ENCODE results near the gene OGDH.

The OGDH gene

DNA sequence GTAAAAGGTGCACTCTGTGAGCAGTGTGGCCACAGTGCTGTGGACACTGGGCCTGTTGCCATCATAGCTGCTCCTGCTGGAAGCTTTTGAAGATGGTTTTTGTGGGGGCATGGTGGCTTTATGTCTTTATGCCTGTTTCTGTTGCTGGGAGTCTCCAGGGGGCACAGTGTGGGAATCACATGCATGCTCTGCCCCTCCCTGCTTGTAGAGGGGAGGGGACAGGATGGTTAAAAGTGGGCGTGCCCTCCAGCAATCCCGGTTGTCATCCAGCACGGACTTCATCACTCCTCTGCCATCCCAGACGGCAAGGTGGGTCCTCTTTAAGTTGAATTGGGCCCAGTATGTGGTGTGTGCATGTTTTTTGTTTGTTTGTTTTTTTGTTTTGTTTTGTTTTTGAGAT is 20.2 kb downstream of the OGDH start:
- TF ChIP-seq, protein P1, sequence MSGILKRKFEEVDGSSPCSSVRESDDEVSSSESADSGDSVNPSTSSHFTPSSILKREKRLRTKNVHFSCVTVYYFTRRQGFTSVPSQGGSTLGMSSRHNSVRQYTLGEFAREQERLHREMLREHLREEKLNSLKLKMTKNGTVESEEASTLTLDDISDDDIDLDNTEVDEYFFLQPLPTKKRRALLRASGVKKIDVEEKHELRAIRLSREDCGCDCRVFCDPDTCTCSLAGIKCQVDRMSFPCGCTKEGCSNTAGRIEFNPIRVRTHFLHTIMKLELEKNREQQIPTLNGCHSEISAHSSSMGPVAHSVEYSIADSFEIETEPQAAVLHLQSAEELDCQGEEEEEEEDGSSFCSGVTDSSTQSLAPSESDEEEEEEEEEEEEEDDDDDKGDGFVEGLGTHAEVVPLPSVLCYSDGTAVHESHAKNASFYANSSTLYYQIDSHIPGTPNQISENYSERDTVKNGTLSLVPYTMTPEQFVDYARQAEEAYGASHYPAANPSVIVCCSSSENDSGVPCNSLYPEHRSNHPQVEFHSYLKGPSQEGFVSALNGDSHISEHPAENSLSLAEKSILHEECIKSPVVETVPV (CRISPR knock-in tag; IDR thresholded peaks at IDR 0.05) = no peak
- TF ChIP-seq, protein P2, sequence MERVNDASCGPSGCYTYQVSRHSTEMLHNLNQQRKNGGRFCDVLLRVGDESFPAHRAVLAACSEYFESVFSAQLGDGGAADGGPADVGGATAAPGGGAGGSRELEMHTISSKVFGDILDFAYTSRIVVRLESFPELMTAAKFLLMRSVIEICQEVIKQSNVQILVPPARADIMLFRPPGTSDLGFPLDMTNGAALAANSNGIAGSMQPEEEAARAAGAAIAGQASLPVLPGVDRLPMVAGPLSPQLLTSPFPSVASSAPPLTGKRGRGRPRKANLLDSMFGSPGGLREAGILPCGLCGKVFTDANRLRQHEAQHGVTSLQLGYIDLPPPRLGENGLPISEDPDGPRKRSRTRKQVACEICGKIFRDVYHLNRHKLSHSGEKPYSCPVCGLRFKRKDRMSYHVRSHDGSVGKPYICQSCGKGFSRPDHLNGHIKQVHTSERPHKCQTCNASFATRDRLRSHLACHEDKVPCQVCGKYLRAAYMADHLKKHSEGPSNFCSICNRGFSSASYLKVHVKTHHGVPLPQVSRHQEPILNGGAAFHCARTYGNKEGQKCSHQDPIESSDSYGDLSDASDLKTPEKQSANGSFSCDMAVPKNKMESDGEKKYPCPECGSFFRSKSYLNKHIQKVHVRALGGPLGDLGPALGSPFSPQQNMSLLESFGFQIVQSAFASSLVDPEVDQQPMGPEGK (CRISPR knock-in tag; IDR thresholded peaks at IDR 0.05; ENCODE audit: borderline replicate concordance) = no peak
- no peak for TF ChIP-seq GLIS3 (CRISPR knock-in tag; IDR thresholded peaks at IDR 0.05)
- TF ChIP-seq, protein P3, sequence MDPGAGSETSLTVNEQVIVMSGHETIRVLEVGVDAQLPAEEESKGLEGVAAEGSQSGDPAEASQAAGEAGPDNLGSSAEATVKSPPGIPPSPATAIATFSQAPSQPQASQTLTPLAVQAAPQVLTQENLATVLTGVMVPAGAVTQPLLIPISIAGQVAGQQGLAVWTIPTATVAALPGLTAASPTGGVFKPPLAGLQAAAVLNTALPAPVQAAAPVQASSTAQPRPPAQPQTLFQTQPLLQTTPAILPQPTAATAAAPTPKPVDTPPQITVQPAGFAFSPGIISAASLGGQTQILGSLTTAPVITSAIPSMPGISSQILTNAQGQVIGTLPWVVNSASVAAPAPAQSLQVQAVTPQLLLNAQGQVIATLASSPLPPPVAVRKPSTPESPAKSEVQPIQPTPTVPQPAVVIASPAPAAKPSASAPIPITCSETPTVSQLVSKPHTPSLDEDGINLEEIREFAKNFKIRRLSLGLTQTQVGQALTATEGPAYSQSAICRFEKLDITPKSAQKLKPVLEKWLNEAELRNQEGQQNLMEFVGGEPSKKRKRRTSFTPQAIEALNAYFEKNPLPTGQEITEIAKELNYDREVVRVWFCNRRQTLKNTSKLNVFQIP (CRISPR knock-in tag; IDR thresholded peaks at IDR 0.05; ENCODE audit: borderline replicate concordance, low read depth) = no peak
- no peak for TF ChIP-seq TCF4 (CRISPR knock-in tag; IDR thresholded peaks at IDR 0.05; ENCODE audit: borderline replicate concordance)
- TF ChIP-seq, protein P4, sequence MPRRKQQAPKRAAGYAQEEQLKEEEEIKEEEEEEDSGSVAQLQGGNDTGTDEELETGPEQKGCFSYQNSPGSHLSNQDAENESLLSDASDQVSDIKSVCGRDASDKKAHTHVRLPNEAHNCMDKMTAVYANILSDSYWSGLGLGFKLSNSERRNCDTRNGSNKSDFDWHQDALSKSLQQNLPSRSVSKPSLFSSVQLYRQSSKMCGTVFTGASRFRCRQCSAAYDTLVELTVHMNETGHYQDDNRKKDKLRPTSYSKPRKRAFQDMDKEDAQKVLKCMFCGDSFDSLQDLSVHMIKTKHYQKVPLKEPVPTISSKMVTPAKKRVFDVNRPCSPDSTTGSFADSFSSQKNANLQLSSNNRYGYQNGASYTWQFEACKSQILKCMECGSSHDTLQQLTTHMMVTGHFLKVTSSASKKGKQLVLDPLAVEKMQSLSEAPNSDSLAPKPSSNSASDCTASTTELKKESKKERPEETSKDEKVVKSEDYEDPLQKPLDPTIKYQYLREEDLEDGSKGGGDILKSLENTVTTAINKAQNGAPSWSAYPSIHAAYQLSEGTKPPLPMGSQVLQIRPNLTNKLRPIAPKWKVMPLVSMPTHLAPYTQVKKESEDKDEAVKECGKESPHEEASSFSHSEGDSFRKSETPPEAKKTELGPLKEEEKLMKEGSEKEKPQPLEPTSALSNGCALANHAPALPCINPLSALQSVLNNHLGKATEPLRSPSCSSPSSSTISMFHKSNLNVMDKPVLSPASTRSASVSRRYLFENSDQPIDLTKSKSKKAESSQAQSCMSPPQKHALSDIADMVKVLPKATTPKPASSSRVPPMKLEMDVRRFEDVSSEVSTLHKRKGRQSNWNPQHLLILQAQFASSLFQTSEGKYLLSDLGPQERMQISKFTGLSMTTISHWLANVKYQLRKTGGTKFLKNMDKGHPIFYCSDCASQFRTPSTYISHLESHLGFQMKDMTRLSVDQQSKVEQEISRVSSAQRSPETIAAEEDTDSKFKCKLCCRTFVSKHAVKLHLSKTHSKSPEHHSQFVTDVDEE (CRISPR knock-in tag; IDR thresholded peaks at IDR 0.05) = no peak
- TF ChIP-seq ARNTL (CRISPR knock-in tag; IDR thresholded peaks at IDR 0.05; ENCODE audit: borderline replicate concordance, low read depth) = no peak
- TF ChIP-seq ISL1 (CRISPR knock-in tag; IDR thresholded peaks at IDR 0.05) = no peak
- TF ChIP-seq, protein P5, sequence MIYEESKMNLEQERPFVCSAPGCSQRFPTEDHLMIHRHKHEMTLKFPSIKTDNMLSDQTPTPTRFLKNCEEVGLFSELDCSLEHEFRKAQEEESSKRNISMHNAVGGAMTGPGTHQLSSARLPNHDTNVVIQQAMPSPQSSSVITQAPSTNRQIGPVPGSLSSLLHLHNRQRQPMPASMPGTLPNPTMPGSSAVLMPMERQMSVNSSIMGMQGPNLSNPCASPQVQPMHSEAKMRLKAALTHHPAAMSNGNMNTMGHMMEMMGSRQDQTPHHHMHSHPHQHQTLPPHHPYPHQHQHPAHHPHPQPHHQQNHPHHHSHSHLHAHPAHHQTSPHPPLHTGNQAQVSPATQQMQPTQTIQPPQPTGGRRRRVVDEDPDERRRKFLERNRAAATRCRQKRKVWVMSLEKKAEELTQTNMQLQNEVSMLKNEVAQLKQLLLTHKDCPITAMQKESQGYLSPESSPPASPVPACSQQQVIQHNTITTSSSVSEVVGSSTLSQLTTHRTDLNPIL (CRISPR knock-in tag; IDR thresholded peaks at IDR 0.05; ENCODE audit: low read depth) = no peak
- TF ChIP-seq RARB (CRISPR knock-in tag; IDR thresholded peaks at IDR 0.05) = no peak
- TF ChIP-seq TOX (CRISPR knock-in tag; IDR thresholded peaks at IDR 0.05; ENCODE audit: borderline replicate concordance) = no peak
- no peak for TF ChIP-seq ESRRG (CRISPR knock-in tag; IDR thresholded peaks at IDR 0.05)
- no peak for TF ChIP-seq ZFP3 (CRISPR knock-in tag; IDR thresholded peaks at IDR 0.05)
- TF ChIP-seq CSDC2 (CRISPR knock-in tag; IDR thresholded peaks at IDR 0.05) = no peak
- TF ChIP-seq PPARA (CRISPR knock-in tag; IDR thresholded peaks at IDR 0.05; ENCODE audit: borderline replicate concordance) = no peak
- no peak for ATAC-seq

DNA sequence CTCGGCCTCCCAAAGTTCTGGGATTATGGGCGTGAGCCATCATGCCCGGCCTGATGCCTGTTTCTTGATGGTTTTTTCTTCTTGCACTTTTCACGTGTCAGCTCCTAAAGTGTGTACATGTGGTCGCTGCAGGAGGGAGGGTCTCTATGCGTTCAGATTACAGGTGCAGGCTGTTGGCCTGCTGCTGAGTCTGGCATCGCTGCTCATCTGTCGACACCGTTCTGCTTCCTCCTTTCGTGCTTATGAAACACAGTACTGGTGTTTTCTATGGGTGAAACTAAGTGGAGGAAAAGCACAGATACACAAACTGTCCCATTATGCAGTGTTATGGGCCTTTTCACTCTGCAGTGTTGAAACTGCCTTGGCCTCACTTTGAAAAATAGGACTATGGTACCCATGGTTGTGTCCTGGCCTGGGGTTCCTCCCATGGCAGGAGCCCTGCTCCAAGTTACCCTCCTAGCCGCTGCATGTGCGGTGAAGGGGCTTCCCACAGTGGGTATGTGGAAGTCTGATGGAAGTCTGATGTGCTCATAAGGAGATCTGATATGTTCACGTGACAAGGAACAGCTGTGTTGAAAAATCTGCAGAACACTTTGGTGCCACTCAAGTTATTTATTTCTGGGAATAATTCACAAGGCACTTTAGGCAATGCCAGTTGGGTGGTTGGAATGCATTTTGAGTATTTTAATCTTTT is 23.5 kb downstream of the OGDH start:
- TF ChIP-seq ISL1 (CRISPR knock-in tag; IDR thresholded peaks at IDR 0.05) = peak; percentile 48; the same call in 1 of the 2 replicates
- no peak for TF ChIP-seq SNAI2 (CRISPR knock-in tag; IDR thresholded peaks at IDR 0.05)
- TF ChIP-seq ZNF565 (CRISPR knock-in tag; conservative IDR thresholded peaks at IDR 0.05; ENCODE audit: low read depth) = no peak

DNA sequence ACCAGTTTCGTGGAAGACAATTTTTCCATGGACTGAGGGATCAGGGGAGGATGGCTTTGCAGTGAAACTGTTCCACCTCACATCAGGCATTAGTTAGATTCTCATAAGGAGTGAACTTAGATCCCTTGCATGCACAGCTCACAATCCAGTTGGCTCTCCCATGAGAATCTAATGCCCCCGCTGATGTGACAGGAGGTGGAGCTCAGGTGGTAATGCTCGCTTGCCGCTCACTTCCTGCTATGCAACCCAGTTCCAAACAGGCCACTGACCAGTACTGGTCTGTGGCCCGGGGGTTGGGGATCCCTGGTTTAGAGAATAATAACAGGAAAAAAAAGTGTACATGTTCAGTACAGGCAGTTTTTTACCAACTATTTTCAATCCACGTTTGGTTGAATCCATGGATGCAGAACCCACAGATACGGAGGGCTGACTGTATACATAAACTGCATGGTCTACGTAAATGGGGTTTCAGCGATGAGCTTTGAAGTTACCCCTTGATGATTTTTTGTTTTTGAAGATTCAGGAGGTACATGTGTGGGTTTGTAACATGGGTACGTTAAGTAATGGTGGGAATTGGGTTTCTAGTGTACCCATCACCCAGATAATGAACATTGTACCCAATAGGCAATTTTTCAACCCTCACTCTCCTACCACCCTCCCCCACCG is 24.5 kb downstream of the OGDH start:
- no peak for ATAC-seq
- TF ChIP-seq, protein P2 (CRISPR knock-in tag; IDR thresholded peaks at IDR 0.05; ENCODE audit: borderline replicate concordance) = no peak
- TF ChIP-seq ZNF8 (CRISPR knock-in tag; IDR thresholded peaks at IDR 0.05) (no peak), ZFP3 (CRISPR knock-in tag; IDR thresholded peaks at IDR 0.05) (no peak), OSR1 (CRISPR knock-in tag; IDR thresholded peaks at IDR 0.05) (no peak), PPARA (CRISPR knock-in tag; IDR thresholded peaks at IDR 0.05; ENCODE audit: borderline replicate concordance) (no peak), ARNTL (CRISPR knock-in tag; IDR thresholded peaks at IDR 0.05; ENCODE audit: borderline replicate concordance, low read depth) (no peak), ZNF565 (CRISPR knock-in tag; conservative IDR thresholded peaks at IDR 0.05; ENCODE audit: low read depth) (no peak), ZFP30 (CRISPR knock-in tag; IDR thresholded peaks at IDR 0.05) (no peak), BACH2 (CRISPR knock-in tag; IDR thresholded peaks at IDR 0.05; ENCODE audit: borderline replicate concordance) (no peak), TOX (CRISPR knock-in tag; IDR thresholded peaks at IDR 0.05; ENCODE audit: borderline replicate concordance) (no peak)
- TF ChIP-seq, protein P1 (CRISPR knock-in tag; IDR thresholded peaks at IDR 0.05) = no peak
- TF ChIP-seq, protein P5 (CRISPR knock-in tag; IDR thresholded peaks at IDR 0.05; ENCODE audit: low read depth) = no peak

More for the DNA sequence above, 23.5 kb downstream of the OGDH start:
- no peak for ATAC-seq
